Hematopoietic multipotent progenitor cell treated with erythropoietin and hydrocortisone succinate and interleukin-3 and kit ligand, for 15 days (in vitro differentiated cells): ENCODE measurements around the gene ARSH.
"Not testable (repeated sequence)": the region's sequence is repeated elsewhere in the genome, so short reads cannot be mapped to it uniquely, and the experiment has no call there.

ENCODE experiments used
- DNase-seq: peaks from one replicate; pipeline ENCODE4 v3.0.0-alpha.2; 2015; ENCODE audit warnings: low spot score

Gene ARSH

DNA sequence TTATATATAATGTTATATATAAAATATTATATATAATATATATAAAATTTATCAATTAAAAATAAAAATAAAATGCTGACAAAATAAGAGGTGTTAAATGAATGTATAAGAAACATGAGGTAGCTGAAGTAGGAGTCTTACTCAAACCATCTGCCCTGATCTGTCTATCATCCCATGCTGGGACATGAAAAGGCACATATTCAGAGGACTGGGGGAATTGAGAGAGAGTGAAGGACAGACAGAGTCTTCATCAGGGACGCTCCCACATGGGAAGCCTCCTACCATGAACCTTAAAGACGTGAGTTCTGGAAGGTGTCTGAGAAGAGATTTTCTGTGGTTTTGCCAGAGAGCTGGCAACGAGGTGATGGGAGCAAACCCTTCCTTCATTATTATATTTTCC lies 30.9 kb downstream of the ARSH start:
- no peak for DNase-seq

DNA sequence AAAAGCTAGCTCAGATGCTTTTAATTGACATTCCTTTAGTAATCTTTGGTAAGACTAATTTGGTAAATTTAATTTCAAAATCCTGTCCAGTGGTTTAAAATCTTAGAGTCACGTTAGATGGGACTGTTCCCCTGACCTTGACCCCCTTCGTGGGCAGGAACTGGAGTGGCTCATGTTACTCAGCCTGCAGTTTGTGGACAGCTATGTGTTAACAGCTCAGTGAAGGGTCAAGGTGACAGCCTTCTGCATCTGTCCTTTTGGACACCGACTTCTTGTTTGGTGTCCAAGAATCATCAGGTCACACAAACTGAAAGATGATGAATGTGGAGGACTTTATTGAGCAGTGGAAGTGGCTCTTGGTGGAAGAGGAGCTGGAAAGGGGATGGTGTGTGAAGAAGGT lies 37.9 kb downstream of the ARSH start:
- DNase-seq, result no peak

DNA sequence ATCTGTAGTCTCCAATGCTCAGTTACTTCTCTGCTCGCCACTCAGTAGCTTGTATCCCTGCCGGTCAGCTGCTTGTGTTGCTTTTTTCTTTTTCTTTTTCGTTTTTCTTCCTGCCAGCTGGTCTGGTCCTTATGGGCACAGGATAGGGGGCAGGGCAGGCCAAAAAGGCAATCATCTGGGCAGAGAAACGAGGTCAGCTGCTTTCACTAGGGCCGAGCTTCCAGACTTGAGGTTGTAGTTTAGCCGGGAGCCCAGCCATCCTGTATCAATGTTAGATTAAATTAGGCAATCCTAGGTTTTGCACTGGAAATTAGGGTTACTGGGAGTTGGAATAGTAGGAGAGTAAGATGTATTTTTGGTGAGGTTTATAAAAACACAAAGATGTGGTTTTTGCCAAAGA lies 38.3 kb downstream of the ARSH start:
- no peak for DNase-seq

DNA sequence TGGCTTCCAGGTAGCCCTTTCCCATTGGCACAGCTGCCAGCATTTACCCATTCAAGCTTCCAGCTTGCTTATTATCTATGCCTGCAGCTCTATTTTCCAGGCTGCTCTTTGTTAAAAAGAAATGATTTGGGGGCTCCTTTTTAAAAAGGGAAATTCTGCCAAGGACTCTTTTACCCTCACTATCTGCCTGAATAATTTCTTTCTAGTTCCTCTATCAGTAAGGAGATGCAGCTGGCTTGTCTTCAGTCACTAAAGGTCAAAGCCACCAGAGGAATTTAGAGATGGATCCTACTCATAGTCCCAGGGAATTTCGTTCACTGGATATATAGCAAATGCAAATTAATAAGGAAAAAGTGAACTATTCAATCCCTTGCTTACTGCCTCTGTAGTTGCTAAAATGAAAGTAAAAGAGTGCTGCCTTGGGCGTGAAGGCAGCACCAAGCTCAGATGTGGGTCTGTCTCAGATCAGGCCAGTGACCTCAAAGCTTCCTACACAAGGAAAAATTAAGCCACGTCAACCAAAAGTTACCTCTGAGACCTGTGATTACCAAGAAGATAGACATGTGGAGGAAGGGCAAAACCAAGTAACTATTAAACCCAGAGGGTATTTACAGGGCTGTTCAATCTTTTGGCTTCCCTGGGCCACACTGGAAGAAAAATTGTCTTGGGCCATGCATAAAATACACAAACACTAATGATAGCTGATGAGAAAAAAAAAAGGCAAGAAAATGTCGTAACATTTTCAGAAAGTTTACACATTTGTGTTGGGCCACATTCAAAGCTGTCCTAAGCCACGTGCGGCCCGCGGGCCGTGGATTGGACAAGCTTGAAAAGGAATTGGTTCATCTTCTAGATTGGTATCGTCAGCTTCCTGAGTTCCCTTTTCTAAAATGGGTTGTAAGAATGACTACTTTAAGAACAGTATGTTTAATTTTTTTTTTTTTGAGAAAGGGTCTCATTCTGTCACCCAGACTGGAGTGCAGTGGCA lies 40.2 kb downstream of the ARSH start:
- no peak for DNase-seq

DNA sequence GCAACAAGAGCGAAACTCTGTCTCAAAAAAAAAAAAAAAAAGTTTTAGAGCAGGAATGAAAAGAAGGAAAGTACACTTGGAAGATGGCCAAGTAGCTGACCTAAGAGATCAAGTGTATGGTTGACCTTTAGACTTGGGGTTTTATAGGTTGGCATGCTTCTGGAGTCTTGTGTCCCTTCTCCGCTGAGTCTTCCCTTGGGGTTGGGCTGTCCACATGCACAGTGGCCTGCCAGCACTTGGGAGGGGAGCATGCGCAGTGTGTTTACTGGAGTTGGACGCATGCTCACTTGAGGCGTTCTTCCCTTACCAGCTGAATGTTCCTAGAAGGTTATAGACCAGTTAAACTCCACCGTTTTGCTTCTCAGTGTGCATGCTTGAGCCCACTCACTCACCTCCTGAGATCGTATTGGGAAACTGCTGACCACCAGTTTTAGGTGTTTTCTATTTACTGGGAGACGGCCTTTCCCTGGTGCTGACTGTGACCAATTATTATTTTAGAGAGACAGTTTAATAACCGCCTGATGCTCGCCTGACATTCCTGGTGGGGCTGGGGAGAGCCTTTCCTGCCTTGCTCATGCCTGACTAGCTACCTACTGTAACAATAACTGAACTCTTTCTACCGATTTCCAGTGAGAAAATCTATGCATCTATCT lies 44.3 kb downstream of the ARSH start:
- DNase-seq, result not testable (repeated sequence)

DNA sequence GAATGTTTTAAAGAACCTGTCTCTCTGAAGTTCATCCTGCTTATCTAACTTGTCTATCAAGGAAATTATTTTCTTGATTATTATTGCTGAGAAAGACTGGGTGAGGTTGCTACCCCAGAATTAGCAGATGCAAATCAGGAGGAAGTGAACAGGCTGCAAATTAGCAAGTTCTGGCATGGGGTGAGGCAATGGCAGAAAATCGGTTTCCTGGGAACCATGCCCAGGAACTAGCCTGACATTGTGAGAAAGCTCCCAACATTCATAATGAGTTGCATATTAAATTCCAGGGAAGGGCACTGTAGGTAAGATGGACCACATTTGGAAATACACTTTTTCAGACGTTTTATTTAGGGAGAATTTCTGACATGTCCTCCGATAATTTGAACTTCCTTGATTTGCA lies 46.5 kb downstream of the ARSH start:
- no peak for DNase-seq

DNA sequence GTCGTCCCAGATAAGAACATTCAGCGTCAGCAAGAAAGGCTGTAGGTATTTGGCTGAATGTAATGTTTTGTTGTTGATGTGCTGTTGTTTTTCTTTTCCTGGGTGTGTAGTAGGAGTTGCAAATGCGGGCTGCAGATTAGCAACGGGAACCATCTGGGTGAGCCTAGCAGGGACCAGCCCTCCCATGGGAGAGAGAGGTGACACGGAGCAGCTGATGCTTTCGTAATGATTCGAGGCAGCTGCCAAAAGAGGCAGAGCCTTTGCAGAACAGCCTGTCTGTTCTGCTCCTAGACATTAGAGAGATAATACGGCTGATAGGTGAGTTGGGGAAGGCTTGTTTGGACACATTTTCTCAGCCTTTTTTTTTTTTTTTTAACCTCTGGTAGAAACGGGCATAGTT lies 60.2 kb downstream of the ARSH start:
- DNase-seq, result no peak

DNA sequence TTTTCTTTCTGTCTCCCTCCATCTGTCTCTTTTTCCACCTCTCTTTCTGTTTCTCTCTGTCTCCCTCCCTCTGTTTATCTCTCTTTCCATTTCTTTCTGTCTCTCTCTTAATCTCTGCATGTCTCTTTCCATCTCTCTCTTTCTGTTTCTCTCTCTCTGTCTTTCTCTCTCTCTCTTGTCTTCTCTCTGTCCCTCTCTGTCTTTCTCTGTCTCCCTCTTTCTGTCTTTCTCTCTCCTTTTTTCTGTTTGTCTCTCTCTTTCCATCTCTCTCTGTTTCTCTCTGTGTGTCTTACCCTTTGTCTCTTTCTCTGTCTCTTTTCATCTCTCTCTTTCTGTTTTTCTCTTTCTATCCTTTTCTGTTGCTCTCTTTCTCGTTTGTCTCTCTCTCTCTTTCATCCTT lies 69.6 kb downstream of the ARSH start:
- no peak for DNase-seq

DNA sequence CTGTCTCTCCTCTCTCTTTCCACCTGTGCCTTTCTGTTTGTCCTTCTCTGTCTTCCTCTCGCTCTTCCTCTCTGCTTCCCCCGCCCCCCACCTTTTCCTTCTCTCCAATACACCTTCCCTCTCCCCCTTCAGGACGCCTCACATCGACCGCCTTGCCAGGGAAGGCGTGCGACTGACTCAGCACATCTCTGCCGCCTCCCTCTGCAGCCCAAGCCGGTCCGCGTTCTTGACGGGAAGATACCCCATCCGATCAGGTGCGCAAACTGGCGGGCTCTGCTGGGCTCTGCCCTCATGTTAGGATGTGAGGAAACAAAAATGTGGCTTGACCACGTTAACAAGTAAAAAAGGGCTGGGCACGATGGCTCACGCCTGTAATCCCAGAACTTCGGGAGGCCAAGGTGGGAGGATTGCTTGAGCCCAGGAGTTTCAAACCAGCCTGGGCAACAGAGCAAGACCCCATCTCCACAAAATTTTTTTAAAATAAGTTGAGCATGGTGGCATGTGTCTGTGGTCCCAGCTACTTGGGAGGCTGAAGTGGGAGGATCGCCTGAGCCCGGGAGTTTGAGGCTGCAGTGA lies 70.2 kb downstream of the ARSH start:
- no peak for DNase-seq
